SK-N-MC (cell line): Measurements from ENCODE around the gene INSR.

Source experiments
- EZH2 ChIP-seq: fragments of 200-600 bp; sonication (generic); IDR thresholded peaks from one replicate; pipeline ENCODE4 v1.6.1; 2017; ENCODE audit warnings: antibody characterized with exemption
- FOXP2 ChIP-seq: optimal IDR thresholded peaks from 2 replicates; pipeline ENCODE3; 2011; ENCODE audit warnings: mild to moderate bottlenecking, moderate library complexity; ENCODE audit not compliant: insufficient read depth; ENCODE audit errors: extremely low read length, control extremely low read depth
- POLR2AphosphoS5 ChIP-seq: IDR thresholded peaks from 2 replicates; pipeline ENCODE4 v1.6.1; 2012; ENCODE audit warnings: mild to moderate bottlenecking, low read depth, low read length, borderline replicate concordance

DNA sequence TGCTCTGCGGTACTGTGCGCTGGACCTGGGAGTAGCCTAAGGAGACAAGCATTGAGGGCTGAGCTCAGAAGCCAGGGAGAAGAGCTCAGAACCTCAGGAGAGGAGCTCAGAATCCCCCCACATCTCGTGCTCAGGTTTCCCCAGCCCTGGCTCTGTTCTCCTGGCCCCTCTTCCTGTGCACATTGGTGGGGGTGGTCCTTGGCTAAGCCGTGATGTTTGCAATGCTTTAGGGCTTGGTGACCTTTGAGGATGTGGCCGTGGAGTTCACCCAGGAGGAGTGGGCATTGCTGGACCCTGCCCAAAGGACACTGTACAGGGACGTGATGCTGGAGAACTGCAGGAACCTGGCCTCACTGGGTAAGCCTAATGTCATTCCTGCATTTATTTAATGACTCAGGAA is 218.1 kb downstream of the INSR start:
- TF ChIP-seq POLR2AphosphoS5 (no peak), FOXP2 (no peak), EZH2 (no peak)
